Stimulated activated naive CD8-positive, alpha-beta T cell treated with anti-CD3 and anti-CD28 coated beads, Interleukin-15, amount 100 ng/mL, for 72 hours (primary cell): ENCODE results near the gene PANK4.
"Not testable (repeated sequence)": the region's sequence is repeated elsewhere in the genome, so short reads cannot be mapped to it uniquely, and the experiment has no call there.

Experiments used
- ATAC-seq: fragments of 150-1000 bp; cut with Tn5 transposase; 2 replicates; pipeline ENCODE4 v1.10.0; 2021; ENCODE audit warnings: mild to moderate bottlenecking, moderate library complexity
- DNase-seq, 2 donors: peaks; one replicate each; pipeline ENCODE4 v3.0.0; 2021 to 2022
- H3K27ac Mint-ChIP-seq, 2 donors: one replicate each; pipeline ENCODE4 v1.8.0; 2022; ENCODE audit warnings: mild to moderate bottlenecking in 2 of 2, mixed read lengths in 2 of 2, moderate library complexity in 2 of 2
- H3K27me3 Mint-ChIP-seq: one replicate; pipeline ENCODE4 v1.8.0; 2022; ENCODE audit warnings: mixed read lengths
- H3K4me1 Mint-ChIP-seq: one replicate; pipeline ENCODE4 v1.8.0; 2022; ENCODE audit warnings: mild to moderate bottlenecking, mixed read lengths
- H3K4me3 Mint-ChIP-seq, 2 donors: one replicate each; pipeline ENCODE4 v1.8.0; 2022; ENCODE audit warnings: mild to moderate bottlenecking in 2 of 2, mixed read lengths in 2 of 2, moderate library complexity in 1 of 2
- H3K9me3 Mint-ChIP-seq, 2 donors: one replicate each; pipeline ENCODE4 v1.8.0; 2022; ENCODE audit warnings: mixed read lengths in 2 of 2

Gene PANK4

DNA sequence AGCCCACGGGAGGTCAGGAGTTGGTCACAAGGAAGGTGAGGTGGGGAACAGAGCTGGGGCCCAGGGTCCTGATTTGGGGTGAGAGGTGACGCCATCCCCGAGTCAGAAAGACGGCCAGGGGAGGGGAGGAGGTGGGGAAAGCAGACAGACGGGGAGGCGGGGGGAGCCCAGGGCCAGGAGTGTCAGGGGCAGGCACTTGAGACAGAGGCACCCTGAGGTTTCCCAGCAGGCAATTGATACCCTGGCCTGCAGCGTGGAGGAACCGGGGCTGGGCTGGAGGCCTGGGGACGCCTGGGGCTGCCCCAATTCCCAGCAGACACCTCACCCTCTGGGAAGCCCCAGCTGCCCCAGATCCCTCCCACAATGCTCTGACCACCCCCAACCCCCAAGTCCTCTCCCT lies 26.7 kb upstream of the PANK4 start:
- DNase-seq, H3K27me3 Mint-ChIP-seq, H3K9me3 Mint-ChIP-seq, ATAC-seq, H3K4me3 Mint-ChIP-seq: not testable (repeated sequence)
- H3K27ac Mint-ChIP-seq, result peak overlapping the region in 1 of 2 donors; percentile 46
- H3K4me1 Mint-ChIP-seq, result peaks cover 61% of the 10 kb centered on the region

- Mint-ChIP-seq H3K9me3 (no peaks in the 10 kb centered on the region), H3K27me3 (no peaks in the 10 kb centered on the region), H3K4me3 (no peak overlapping the region), H3K4me1 (peaks cover 53% of the 10 kb centered on the region), H3K27ac (no peak overlapping the region)
- DNase-seq (no peak), ATAC-seq (no peak)
Measured at GRCh38 chr1:2552189-2552588, 25.8 kb upstream of the PANK4 start.

DNA sequence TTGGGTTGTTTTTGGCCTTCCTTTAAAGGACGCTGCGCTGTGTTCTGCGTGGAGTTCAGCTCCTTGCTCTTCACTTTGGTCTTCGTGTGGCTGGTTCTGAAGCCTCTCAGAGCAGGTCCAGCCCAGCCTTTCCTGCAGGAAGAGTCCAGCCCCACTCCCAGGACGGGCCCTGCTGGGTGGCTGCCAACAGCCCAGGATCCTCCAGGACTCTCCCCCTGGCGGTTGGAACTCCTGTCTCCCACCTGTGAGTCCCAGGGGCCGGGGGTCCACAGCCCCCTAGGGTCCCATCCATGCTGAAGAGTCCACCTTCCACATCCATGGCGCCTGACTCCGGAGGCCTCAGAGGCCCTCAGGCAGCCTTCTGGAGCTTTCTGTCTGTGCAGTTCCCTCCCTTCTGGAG lies 25.1 kb upstream of the PANK4 start:
- Mint-ChIP-seq H3K4me1 (peaks cover 50% of the 10 kb centered on the region), H3K27ac (peak overlapping the region; percentile 19 to 93)
- H3K4me3 Mint-ChIP-seq, ATAC-seq, H3K9me3 Mint-ChIP-seq, DNase-seq, H3K27me3 Mint-ChIP-seq: not testable (repeated sequence)

DNA sequence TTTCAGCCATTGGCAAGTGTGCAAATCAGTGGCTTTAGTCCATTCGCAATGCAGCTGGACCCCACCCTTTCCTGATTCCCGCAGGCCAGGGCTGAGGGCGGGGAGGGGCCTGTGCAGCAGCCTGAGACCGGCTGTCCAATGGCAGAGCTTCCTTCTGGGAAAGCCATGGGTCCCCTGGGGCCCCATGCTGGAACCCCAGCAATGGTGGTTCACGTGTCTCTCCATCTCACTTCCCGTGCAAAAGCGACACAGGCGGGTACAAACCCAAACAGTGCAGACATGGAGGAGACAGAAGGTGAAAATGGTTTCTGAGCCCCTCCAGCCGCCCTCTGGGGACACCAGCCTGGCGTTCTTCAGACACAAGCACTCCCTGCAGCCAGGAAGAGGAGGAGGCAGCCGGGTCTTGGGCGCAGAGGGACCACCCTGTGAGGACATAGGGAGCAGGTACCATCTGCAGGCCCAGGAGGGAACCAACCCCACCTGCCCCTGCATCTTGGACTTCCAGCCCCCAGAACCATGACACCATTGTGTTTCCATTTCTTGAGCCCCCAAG lies 24.0 kb upstream of the PANK4 start:
- ATAC-seq, H3K27me3 Mint-ChIP-seq, DNase-seq, H3K27ac Mint-ChIP-seq, H3K9me3 Mint-ChIP-seq: not testable (repeated sequence)
- Mint-ChIP-seq H3K4me3 (peak overlapping the region in 1 of 2 donors; percentile 72), H3K4me1 (peaks cover 52% of the 10 kb centered on the region)

DNA sequence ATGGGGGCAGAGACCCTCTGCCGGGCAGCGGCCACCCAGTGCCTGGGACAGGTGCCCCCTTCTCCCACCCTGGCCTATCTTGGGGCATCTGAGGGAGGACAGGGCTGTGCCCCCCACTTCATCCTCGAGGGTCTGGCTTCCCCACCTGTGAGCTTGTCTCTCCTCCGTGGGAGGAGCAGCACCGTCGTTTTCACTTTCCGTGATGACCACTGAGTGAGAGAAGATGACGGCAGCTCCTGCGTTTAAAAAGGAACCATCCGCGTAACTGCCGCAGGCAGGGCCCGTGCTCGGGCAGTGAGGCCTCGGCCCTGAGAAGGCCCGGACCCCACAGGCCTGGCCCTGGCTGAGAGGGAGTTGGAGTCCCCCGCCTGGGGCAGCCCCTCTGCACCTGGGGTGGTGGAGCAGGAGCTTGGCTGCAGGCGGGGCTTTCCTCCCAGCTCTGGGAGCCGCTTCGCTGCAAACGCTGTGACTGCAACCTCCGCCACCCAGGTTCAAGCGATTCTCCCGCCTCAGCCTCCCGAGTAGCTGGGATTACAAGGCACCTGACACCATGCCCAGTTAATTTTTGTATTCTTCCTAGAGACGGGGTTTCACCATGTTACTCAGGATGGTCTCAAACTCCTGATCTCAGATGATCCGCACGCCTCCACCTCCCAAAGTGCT lies 23.1 kb upstream of the PANK4 start:
- DNase-seq, H3K9me3 Mint-ChIP-seq, ATAC-seq, H3K27me3 Mint-ChIP-seq: not testable (repeated sequence)
- H3K4me3 Mint-ChIP-seq, result peak overlapping the region; percentile 91 to 93
- H3K4me1 Mint-ChIP-seq, result peaks cover 52% of the 10 kb centered on the region
- peak overlapping the region; percentile 96 to 98 for H3K27ac Mint-ChIP-seq

GRCh38 chr1:2548068-2548589 lies 21.7 kb upstream of the PANK4 start:
- Mint-ChIP-seq H3K9me3 (no peaks in the 10 kb centered on the region), H3K4me3 (peak overlapping the region; percentile 91 to 93), H3K27me3 (no peaks in the 10 kb centered on the region), H3K4me1 (peaks cover 55% of the 10 kb centered on the region), H3K27ac (peak overlapping the region; percentile 96 to 98)
- peak; percentile 87 to 92 for DNase-seq
- peak; percentile 57 for ATAC-seq

DNA sequence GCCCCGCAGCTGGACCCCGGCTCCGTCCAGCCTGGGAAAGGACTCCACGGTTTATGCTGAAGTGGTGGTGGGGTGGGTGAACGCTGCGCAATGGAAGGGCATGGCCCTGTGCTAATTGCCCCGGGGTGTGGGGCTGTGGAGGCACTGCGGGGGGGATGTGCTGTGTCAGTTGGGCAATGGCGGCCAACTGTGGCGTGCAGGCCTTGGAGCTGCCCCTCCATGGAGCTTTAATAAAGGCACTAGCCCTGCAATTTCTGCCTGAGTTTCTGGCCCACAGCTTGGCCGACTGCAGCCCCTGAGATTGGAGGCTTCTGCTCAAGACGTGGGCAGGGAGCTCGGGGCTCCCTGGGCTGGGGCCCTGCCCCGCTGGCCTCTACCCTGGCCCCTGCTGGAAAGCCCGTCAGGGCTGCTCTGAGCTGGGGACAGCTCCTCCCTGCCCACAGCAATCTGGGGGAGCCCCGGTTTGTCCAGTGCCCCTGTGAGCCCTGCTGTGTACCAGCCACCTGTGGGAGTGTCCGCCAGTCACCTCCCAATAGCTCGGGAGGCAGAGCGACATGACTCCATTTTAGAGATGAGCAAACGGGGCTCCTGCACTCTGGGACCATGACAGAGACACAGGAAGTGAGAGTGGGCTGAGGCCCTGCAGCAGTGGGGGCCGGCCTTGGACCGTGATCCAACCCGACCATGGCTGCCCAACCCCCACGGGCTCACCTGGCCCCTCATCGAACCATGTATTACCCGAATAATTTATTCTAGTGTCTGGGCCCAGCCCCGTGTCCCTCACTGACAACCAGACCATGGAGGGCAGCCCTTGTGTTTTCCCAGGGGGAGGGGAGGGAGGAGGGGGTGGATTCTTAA lies 21.0 kb upstream of the PANK4 start:
- DNase-seq, result peak; percentile 83 to 89
- no peaks in the 10 kb centered on the region for H3K9me3 Mint-ChIP-seq
- no peaks in the 10 kb centered on the region for H3K27me3 Mint-ChIP-seq
- H3K27ac Mint-ChIP-seq, result peak overlapping the region; percentile 89 to 96
- peak overlapping the region; percentile 91 to 93 for H3K4me3 Mint-ChIP-seq
- peaks cover 57% of the 10 kb centered on the region for H3K4me1 Mint-ChIP-seq
- ATAC-seq, result peak; percentile 61

DNA sequence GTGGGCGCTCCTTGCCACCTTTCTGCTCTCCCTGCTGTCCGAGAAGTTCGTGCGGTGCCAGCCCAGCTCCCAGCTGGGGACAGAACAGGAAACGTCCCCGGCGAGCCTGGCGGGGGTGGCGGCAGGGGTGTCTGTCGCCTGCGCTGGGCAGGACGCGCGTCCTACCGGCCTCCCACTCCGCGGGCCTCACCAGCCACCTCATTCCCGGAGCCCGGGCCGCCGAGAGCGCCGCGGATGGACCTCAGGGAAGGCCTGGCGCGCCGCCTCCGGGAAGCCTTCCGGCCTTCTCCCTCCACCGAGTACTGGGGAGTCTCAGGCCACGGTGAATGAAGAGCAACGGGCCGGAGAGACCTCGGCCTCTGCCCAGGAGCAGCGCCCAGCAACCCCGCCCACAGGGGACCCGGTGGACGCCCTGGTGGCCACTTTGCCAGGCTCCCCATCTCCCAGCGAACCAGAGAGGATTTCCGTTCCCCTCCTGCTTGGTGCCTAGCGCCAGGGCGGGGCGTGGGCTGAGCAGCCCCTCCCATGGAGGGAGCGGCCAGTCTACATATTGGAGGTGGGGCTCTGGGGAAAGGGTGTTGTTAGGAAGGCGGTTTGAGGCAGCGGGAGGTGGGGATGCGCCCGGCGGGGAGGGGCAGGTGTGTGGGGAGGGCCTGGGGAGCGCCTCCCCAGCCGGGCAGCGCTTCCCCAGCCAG lies 20.3 kb upstream of the PANK4 start:
- Mint-ChIP-seq H3K9me3 (no peaks in the 10 kb centered on the region), H3K4me1 (peaks cover 65% of the 10 kb centered on the region), H3K27ac (peak overlapping the region; percentile 89 to 96), H3K27me3 (no peaks in the 10 kb centered on the region), H3K4me3 (peak overlapping the region; percentile 91 to 93)
- ATAC-seq (peak; percentile 64), DNase-seq (peak; percentile 81 to 91)

- Mint-ChIP-seq H3K27ac (peak overlapping the region in 1 of 2 donors; percentile 33), H3K9me3 (no peaks in the 10 kb centered on the region)
- DNase-seq, result peak; percentile 92
Measured at GRCh38 chr1:2545754-2546514, 19.5 kb upstream of the PANK4 start.

DNA sequence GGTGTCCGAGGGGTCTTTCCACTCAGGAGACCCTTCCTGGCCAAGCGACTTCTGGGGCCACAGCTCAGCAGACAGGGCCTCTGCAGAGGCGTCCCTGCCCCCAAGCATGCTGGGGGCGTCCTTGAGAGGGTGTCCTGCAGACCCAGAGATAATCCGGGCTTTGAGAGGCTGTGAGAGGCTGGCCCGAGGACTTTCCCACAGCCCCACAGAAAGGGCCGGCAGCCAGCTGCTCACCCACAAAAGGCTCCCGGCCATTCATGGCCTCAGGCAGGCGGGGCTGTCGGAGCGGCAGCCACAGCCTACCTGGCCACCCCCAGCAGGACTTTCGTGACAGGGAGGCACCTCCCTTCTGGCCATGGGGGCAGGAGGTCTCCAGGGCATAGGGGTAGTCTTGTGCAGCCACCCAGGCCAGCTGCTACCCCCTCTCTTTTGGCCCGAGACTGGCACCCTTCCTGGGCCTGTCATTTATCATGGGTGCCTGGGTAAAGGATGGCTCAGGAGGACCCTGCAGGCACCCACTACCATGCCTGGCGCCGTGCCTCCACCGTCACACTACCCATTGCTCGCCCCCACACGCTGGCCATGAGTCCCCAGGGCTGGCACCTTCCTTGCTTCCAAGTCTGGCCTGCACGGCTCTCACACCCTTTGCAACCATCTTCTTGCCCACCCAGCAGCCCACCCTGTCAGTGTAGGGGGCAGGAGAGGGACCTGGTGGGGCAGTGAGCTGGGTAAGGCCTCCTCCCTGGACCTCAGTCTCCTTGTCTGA lies 18.7 kb upstream of the PANK4 start:
- Mint-ChIP-seq H3K9me3 (no peaks in the 10 kb centered on the region), H3K27me3 (no peaks in the 10 kb centered on the region), H3K4me1 (peaks cover 61% of the 10 kb centered on the region), H3K27ac (peak overlapping the region in 1 of 2 donors; percentile 27), H3K4me3 (peak overlapping the region; percentile 26 to 78)
- ATAC-seq (no peak), DNase-seq (no peak)

More at GRCh38 chr1:2545754-2546514, 19.5 kb upstream of the PANK4 start:
- peak; percentile 48 for ATAC-seq
- Mint-ChIP-seq H3K4me1 (peaks cover 67% of the 10 kb centered on the region), H3K4me3 (peak overlapping the region; percentile 91 to 93), H3K27me3 (no peaks in the 10 kb centered on the region)

DNA sequence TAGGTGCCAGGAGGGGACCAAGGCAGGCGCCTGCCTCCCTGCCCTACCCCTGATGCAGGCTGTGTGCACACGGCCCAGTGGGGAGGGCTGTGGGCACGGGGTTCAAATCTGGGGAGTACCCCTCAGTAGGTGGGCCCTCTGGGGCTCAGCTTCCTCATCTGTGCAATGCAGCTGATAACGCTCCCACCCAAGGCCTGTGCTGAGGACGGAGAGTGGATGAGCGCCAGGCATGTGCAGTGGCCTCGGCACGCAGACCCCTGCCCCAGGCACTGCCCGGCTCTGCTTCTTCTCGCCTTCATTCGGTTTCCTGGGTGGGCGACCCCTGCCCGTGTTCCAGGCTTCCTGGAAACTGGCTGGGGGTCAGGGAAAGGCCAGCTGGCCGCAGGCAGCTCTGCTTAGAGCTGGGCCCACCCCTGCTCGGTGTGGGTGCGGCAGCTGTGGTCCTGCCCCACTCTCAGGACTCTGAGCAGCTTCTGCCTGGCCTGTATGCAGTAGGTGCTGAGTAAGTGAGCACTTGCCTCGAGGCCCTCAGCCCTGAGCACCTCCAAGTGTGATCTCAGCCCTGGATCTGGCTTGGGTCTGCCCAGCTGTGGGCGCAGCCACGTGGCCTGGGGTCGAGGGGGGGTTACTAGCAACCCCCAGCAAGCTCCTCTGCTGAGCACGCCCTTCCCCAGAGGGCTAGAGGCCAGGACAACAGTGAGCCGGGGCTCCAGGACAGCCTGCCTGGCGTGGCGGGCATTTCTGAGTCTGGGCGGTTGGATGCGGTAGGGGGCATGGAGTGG lies 17.9 kb upstream of the PANK4 start:
- peaks cover 54% of the 10 kb centered on the region for H3K4me1 Mint-ChIP-seq
- H3K9me3 Mint-ChIP-seq, result no peaks in the 10 kb centered on the region
- no peaks in the 10 kb centered on the region for H3K27me3 Mint-ChIP-seq
- peak overlapping the region in 1 of 2 donors; percentile 12 for H3K27ac Mint-ChIP-seq
- no peak for ATAC-seq
- peak overlapping the region in 1 of 2 donors; percentile 51 for H3K4me3 Mint-ChIP-seq
- DNase-seq, result no peak

DNA sequence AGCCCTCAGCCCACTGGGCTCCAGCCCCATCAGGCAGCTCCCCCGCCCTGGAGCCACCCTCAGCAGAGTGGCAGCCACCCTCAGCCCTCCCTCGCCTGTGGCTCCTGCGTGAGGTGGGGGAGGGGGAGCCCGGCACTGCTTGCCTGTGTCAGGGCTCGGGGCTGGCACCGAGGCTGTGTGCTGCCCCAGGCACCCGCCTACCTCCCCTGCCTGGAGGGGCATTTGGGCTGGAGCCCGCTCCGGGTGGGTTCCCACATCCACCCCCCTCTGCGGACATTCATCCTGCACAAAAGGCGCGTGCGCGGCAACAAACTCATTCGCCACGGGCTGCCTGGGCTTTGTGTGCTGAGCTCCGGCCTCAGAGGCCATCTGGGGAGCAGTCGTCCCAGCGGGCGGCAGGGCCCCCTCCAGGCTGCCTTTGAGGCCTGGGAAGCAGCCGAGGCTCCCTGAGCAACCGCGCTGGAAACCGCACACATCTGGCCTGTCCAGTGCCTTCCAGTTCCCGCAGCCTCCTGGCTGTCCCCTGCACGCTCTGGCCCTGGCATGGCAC lies 17.2 kb upstream of the PANK4 start:
- peak overlapping the region in 1 of 2 donors; percentile 12 for H3K27ac Mint-ChIP-seq
- no peaks in the 10 kb centered on the region for H3K9me3 Mint-ChIP-seq
- DNase-seq (peak in 1 of 2 donors; percentile 40), ATAC-seq (no peak)
- H3K4me3 Mint-ChIP-seq, result peak overlapping the region in 1 of 2 donors; percentile 51
- H3K27me3 Mint-ChIP-seq, result no peaks in the 10 kb centered on the region
- peaks cover 48% of the 10 kb centered on the region for H3K4me1 Mint-ChIP-seq

DNA sequence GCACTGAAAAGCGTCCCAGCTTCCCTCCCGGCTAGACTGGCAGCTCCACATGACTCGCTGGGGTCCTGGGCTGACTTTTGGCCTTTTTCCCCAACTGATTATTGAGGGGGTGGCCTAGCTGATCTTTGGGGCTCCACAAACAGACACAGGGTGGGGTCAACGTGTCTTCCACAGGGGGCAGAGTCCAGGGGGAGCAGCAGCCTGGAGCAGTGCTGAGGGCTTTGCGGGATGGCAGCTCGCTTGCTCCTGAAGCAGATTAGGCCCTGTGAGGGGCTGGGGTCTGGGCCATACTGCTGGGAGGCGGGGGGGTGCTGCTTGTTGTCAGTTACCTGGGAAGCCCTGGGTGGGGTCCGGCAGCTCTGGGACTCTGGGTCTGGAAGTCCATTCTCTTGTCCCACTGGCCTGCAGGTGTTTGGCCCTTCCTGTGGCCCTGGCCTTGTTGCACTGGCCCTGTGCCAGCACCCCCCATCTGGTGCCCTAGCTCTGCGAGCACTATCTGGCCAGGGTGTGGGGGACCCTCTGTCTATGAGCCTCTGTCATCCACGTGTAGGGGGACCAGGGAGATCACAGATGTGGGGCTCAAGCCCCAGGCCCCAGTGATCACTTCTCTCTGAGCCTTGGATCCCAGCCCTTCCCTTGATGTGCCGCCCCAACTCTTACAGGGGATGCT lies 16.0 kb upstream of the PANK4 start:
- ATAC-seq (no peak), DNase-seq (no peak)
- H3K4me1 Mint-ChIP-seq, result peaks cover 48% of the 10 kb centered on the region
- no peak overlapping the region for H3K27ac Mint-ChIP-seq
- no peaks in the 10 kb centered on the region for H3K27me3 Mint-ChIP-seq
- no peaks in the 10 kb centered on the region for H3K9me3 Mint-ChIP-seq
- H3K4me3 Mint-ChIP-seq, result no peak overlapping the region
